ENCODE results near the gene FXYD3.

FXYD3 gene

DNA sequence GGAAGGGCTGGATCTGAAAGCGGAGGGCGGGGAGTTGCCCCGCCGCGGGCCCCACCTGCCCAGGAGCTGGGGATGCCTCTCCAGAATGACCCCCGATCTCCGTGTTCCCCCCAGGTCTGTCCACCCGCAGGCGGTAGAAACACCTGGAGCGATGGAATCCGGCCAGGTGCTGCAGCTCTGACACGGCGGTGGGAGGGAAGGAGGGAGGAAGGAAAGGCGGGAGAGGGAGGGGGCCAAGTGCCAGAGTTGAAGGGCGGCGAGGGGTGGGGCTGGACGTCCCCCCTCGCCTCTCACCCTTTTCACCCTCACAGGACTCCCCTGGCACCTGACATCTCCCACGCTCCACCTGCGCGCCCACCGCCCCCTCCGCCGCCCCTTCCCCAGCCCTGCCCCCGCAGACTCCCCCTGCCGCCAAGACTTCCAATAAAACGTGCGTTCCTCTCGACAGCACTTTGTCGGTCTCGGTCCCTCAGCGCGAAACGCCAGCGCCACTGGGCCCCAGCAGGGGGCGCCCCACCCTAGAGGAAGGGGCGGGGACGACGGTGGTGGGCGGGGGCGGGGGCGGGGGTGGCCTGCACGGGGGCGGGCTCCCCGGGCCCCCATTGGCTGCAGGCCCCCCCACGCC, 27.1 kb downstream of the FXYD3 start:
- TF ChIP-seq, protein P1, sequence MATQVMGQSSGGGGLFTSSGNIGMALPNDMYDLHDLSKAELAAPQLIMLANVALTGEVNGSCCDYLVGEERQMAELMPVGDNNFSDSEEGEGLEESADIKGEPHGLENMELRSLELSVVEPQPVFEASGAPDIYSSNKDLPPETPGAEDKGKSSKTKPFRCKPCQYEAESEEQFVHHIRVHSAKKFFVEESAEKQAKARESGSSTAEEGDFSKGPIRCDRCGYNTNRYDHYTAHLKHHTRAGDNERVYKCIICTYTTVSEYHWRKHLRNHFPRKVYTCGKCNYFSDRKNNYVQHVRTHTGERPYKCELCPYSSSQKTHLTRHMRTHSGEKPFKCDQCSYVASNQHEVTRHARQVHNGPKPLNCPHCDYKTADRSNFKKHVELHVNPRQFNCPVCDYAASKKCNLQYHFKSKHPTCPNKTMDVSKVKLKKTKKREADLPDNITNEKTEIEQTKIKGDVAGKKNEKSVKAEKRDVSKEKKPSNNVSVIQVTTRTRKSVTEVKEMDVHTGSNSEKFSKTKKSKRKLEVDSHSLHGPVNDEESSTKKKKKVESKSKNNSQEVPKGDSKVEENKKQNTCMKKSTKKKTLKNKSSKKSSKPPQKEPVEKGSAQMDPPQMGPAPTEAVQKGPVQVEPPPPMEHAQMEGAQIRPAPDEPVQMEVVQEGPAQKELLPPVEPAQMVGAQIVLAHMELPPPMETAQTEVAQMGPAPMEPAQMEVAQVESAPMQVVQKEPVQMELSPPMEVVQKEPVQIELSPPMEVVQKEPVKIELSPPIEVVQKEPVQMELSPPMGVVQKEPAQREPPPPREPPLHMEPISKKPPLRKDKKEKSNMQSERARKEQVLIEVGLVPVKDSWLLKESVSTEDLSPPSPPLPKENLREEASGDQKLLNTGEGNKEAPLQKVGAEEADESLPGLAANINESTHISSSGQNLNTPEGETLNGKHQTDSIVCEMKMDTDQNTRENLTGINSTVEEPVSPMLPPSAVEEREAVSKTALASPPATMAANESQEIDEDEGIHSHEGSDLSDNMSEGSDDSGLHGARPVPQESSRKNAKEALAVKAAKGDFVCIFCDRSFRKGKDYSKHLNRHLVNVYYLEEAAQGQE (IDR thresholded peaks at IDR 0.05; ENCODE audit: insufficient read depth in 1 of 2, low read depth in 2 of 2, low read length in 2 of 2): no peak
- TF ChIP-seq FOXP2 (optimal IDR thresholded peaks at IDR 0.05; ENCODE audit: borderline replicate concordance, extremely low read depth, extremely low read length, insufficient read depth): no peak
- TF ChIP-seq TAF1 (IDR thresholded peaks at IDR 0.05; ENCODE audit: borderline replicate concordance, insufficient read depth, low read length): no peak
- no peak for TF ChIP-seq POLR2AphosphoS5 (IDR thresholded peaks at IDR 0.05; ENCODE audit: low read depth, low read length)
- no peak for TF ChIP-seq SIN3A (IDR thresholded peaks at IDR 0.05; ENCODE audit: borderline replicate concordance, insufficient read depth, low read length)

DNA sequence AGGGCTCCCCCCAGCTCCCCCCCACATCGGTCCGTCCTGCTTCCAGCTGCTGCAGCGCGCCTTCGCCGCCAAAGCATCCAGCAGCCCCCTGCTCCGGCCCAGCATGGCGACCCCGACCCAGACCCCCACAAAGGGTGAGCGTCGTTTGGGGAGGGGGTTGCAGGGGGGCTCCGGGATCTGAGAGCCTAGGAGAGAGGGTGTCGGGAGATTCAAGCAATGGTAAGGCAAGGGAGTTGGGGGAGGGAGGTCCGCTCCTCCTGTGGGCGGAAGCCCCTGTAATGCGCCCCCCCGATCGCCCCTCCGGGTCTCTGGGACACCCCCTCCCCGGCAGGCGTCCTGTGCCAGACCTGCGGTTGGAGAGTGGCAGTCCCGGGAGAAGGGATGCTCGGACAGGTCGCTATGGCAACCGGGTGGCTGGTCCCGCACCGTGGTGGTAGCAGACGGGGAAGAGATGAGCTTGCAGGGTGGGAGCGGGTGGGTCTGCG, 27.6 kb downstream of the FXYD3 start, which contains the start of gene FXYD7:
TSS of gene FXYD7 (plus strand) at position 25 of the 485 bp plus-strand sequence. CDS start at position 104, 79 bp downstream.
- no peak for TF ChIP-seq TAF1 (IDR thresholded peaks at IDR 0.05; ENCODE audit: borderline replicate concordance, insufficient read depth, low read length)
- TF ChIP-seq POLR2AphosphoS5 (IDR thresholded peaks at IDR 0.05; ENCODE audit: low read depth, low read length): no peak
- TF ChIP-seq SIN3A (IDR thresholded peaks at IDR 0.05; ENCODE audit: borderline replicate concordance, insufficient read depth, low read length): no peak
- no peak for TF ChIP-seq FOXP2 (optimal IDR thresholded peaks at IDR 0.05; ENCODE audit: borderline replicate concordance, extremely low read depth, extremely low read length, insufficient read depth)
- TF ChIP-seq, protein P1 (IDR thresholded peaks at IDR 0.05; ENCODE audit: insufficient read depth in 1 of 2, low read depth in 2 of 2, low read length in 2 of 2): no peak

GRCh38 chr19:35143818-35144217, 28.2 kb downstream of the FXYD3 start:
- TF ChIP-seq SIN3A (IDR thresholded peaks at IDR 0.05; ENCODE audit: borderline replicate concordance, insufficient read depth, low read length): no peak
- TF ChIP-seq, protein P1 (IDR thresholded peaks at IDR 0.05; ENCODE audit: insufficient read depth in 1 of 2, low read depth in 2 of 2, low read length in 2 of 2): no peak
- TF ChIP-seq POLR2AphosphoS5 (IDR thresholded peaks at IDR 0.05; ENCODE audit: low read depth, low read length): no peak
- no peak for TF ChIP-seq TAF1 (IDR thresholded peaks at IDR 0.05; ENCODE audit: borderline replicate concordance, insufficient read depth, low read length)
- TF ChIP-seq FOXP2 (optimal IDR thresholded peaks at IDR 0.05; ENCODE audit: borderline replicate concordance, extremely low read depth, extremely low read length, insufficient read depth): no peak

DNA sequence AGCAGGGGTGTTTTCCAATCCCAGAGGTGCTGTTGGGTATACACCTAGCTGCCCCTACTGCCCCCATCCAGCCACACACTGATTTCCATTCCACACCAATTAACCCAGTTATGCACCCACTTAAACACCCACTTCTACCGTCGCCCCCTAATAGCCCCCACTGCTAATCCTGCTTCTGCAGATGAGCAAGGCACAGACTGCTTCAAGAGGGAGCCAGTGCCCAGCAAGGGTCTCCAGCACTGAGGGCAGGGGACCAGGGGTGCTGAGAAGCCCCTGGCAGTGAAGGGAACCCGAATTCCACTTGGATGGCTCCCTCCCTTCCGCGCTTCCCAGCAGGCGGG, 28.6 kb downstream of the FXYD3 start:
- TF ChIP-seq SIN3A (IDR thresholded peaks at IDR 0.05; ENCODE audit: borderline replicate concordance, insufficient read depth, low read length): no peak
- no peak for TF ChIP-seq FOXP2 (optimal IDR thresholded peaks at IDR 0.05; ENCODE audit: borderline replicate concordance, extremely low read depth, extremely low read length, insufficient read depth)
- TF ChIP-seq TAF1 (IDR thresholded peaks at IDR 0.05; ENCODE audit: borderline replicate concordance, insufficient read depth, low read length): no peak
- TF ChIP-seq, protein P1 (IDR thresholded peaks at IDR 0.05; ENCODE audit: insufficient read depth in 1 of 2, low read depth in 2 of 2, low read length in 2 of 2): no peak
- no peak for TF ChIP-seq POLR2AphosphoS5 (IDR thresholded peaks at IDR 0.05; ENCODE audit: low read depth, low read length)

Measured in PFSK-1 (cell line).